Heart left ventricle (tissue), 16 donors: ENCODE data around the gene UBL4A. TPM values are rescaled to one million over a fixed set of nuclear protein-coding genes. Genes with fewer than 3 reads are reported as not detected.

Experiments used
- ATAC-seq, 4 donors: fragments of 200-7000 bp; cut with Tn5 transposase; one replicate each; pipeline ENCODE4 v1.9.1; 2020 to 2022; ENCODE audit warnings: moderate library complexity in 4 of 4, mild to moderate bottlenecking in 3 of 4, moderate number of reproducible peaks in 1 of 4
- DNase-seq, 5 donors: peaks; one replicate each; pipeline ENCODE4 v3.0.0-alpha.2; 2020
- H3K27ac ChIP-seq, 12 donors: fragments of 200-600 bp; sonication (generic) in 4 of 12; one replicate each; pipeline versions ENCODE4 v1.5.0 to v1.8.0; 2016 to 2022; ENCODE audit warnings: mild to moderate bottlenecking in 2 of 12
- H3K27me3 ChIP-seq, 9 donors: fragments of 200-600 bp; sonication (generic) in 2 of 9; one replicate each; pipeline versions ENCODE4 v1.5.1 to v1.8.0; 2016 to 2022; ENCODE audit warnings: mild to moderate bottlenecking in 3 of 9
- H3K36me3 ChIP-seq, 9 donors: fragments of 200-600 bp; sonication (generic) in 2 of 9; one replicate each; pipeline versions ENCODE4 v1.5.0 to v1.8.0; 2018 to 2022; ENCODE audit warnings: mild to moderate bottlenecking in 2 of 9
- H3K4me1 ChIP-seq, 12 donors: fragments of 200-600 bp; sonication (generic) in 4 of 12; one replicate each; pipeline versions ENCODE4 v1.5.0 to v1.8.0; 2016 to 2022; ENCODE audit warnings: mild to moderate bottlenecking in 3 of 12
- H3K4me3 ChIP-seq, 12 donors: fragments of 200-600 bp; sonication (generic) in 4 of 12; one replicate each; pipeline versions ENCODE4 v1.5.0 to v1.8.0; 2017 to 2022; ENCODE audit warnings: mild to moderate bottlenecking in 9 of 12, moderate library complexity in 4 of 12
- H3K9me3 ChIP-seq, 12 donors: fragments of 200-600 bp; sonication (generic) in 4 of 12; one replicate each; pipeline versions ENCODE4 v1.5.0 to v1.8.0; 2016 to 2022; ENCODE audit warnings: mild to moderate bottlenecking in 1 of 12
- POLR2A ChIP-seq, 2 donors: fragments of 450-650 bp; IDR thresholded peaks; one replicate each; pipeline ENCODE4 v1.6.1; 2017; ENCODE audit warnings: antibody characterized with exemption in 2 of 2, mild to moderate bottlenecking in 2 of 2, moderate library complexity in 2 of 2
- WGBS, 4 donors: extraction: QIAGEN DNeasy Blood & Tissue Kit in 2 of 4; methylation state at CpG; one replicate each; pipeline versions ENCODE4 v1.1.5 to v1.1.7; 2013 to 2018; 5-methylcytosine and 5-hydroxymethylcytosine counted together
- intact Hi-C, 10 donors: fragments of 100-400 bp; cut with DNase I; formaldehyde crosslinking; loops; one replicate each; pipeline versions ENCODE4 v1.11.1 to v1.14.2; 2022
- long read RNA-seq, 3 donors: library from polyadenylated mRNA; unstranded; transcript quantifications; one replicate each; pipeline ENCODE4 v2.0.0, GENCODE V29; 2020 to 2021
- polyA plus RNA-seq, 2 donors: library from polyadenylated mRNA; stranded (reverse); fragments of 200-250 nt; gene quantifications; one replicate each; pipeline ENCODE4 v1.2.3, GENCODE V29; 2013
- total RNA-seq, 9 donors: library from RNA; depleted of rRNA in 2 of 9; stranded (reverse); fragments of >200 nt in 2 of 9; fragmentation: NEBNext Ultra II Directional in 3 of 9; extraction: Animal tissue kit (Norgen Biotek cat#: 25700) in 3 of 9; gene quantifications; one replicate each; pipeline versions ENCODE4 v1.1.0 to v1.2.4, GENCODE V29; 2016 to 2023
- TF ChIP-seq, protein P1 (sequence below), 12 donors: fragments of 200-600 bp; sonication (generic) in 4 of 12; IDR thresholded peaks; one replicate each; pipeline versions ENCODE4 v1.5.0 to v1.8.0; 2018 to 2022; ENCODE audit warnings: antibody characterized with exemption in 12 of 12, mild to moderate bottlenecking in 5 of 12
- donor health status: ischemic (EF 13 %, LVEDD 7.1; RV severe dilation, severe dysfunction).
- donor health status: healthy with polysubstance abuse.
- donor health status: DM: no; HTN: yes; CAD: no.
- donor health status: DM: no; HTN: no; CAD: no.
- donor health status: ischemic (EF 25% LVEDD 6.9; RV normal size, moderate dysfunction).
- donor health status: ischemic (EF 25% LVEDD 5.7; RV mildly dilated, moderate dysfunction).
- donor health status: healthy.
- donor health status: DM: yes; HTN: yes; CAD: no.
- donor health status: ischemic (EF 35%, LVEDD 5.7; RV mildly dilated, moderate dysfunction).
- donor health status: nonischemic (EF 11% LVEDD 7.7; RV severe dilation, severe dysfunction).
- donor health status: DM: yes; HTN: yes; CAD: no.
- donor health status: PGD.
- donor health status: ischemic (EF 29% LVEDD 5.4; RV normal size, mild dysfunction).
- donor health status: nonischemic (EF 23%, LVEDD 6.1; RV moderate dilation, normal function).

The UBL4A gene
- total RNA-seq (10 to 100 TPM; 40.6 to 92.8 (median 53.7) TPM), polyA plus RNA-seq (10 to 100 TPM; 34.6 to 72.8 TPM)
- long read RNA-seq, donor 1, transcript UBL4A-202 (4 exons, 2,382 nt) = major isoform, 203 of 248 reads
- long read RNA-seq, donor 1, transcript UBL4A-205 (2 exons, 629 nt) = minor isoform, 7 of 248 reads
- long read RNA-seq, donor 1, partial matches to known transcripts = 3 of 248 reads
- long read RNA-seq, donor 1, other reads (novel, unspliced or antisense) = 35 of 248 reads
- long read RNA-seq, donor 2, transcript UBL4A-205 (2 exons, 629 nt) = minor isoform, 6 of 551 reads
- long read RNA-seq, donor 2, transcript UBL4A-202 (4 exons, 2,382 nt) = major isoform, 510 of 551 reads
- long read RNA-seq, donor 2, partial matches to known transcripts = 8 of 551 reads
- long read RNA-seq, donor 2, other reads (novel, unspliced or antisense) = 27 of 551 reads
- long read RNA-seq, donor 3, transcript UBL4A-202 (4 exons, 2,382 nt) = major isoform, 155 of 190 reads
- long read RNA-seq, donor 3, transcript UBL4A-205 (2 exons, 629 nt) = minor isoform, 7 of 190 reads
- long read RNA-seq, donor 3, partial matches to known transcripts = 1 of 190 reads
- long read RNA-seq, donor 3, other reads (novel, unspliced or antisense) = 27 of 190 reads

DNA sequence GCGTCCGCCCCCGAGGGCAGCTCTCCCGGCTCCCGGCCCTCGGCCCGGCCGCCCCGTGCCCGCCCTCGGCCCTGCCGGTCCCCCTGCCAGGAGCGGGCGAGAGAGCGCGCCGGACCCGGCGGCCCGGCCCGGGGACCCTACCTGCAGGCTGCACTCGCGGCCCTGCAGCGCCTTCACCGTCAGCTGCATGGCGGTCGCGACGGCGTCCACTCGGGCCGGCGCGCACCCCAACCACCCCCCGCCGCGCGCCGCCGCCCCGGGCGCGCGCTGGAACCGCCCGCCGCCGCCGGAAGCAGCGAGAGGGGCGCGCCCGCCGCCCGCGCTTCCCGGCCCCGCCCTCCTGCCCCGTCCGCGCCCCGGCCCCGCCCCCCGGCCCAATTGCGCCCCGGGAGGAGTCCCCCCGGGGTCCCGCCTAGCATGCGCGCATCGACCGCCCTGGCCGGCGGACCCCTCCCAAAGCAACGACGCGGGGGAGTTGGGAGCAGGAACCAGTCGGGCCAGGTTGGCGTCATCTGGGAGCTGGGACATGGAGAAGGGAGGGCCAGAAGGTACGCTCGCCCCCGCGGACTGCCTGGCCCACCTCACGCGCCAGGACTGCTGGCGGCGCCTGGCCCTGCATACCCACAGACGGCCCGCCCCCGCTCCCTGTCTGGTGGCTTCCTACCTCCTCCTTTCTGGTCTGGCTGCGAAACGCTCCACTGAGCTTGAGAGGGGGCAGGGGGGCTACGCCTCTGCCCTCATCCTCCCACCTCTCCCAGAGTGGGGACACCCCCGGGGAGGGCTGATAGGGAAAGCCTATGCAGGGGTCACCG lies at the start of gene UBL4A:
TSS of gene UBL4A (minus strand) at position 220 of the 812 bp plus-strand sequence. CDS start at position 189, 31 bp downstream.
- Histone ChIP-seq H3K9me3 (no peaks in the 10 kb centered on the region), H3K36me3 (peaks cover 0 to 9% (median 6%) of the 10 kb centered on the region in 9 donors), H3K4me1 (peaks cover 0 to 39% (median 17%) of the 10 kb centered on the region in 12 donors), H3K27ac (peak within 1 kb of the TSS; percentile 78 to 96 (median 92)), H3K27me3 (no peaks in the 10 kb centered on the region), H3K4me3 (peak within 1 kb of the TSS; percentile 50 to 92 (median 68))
- 1 to 47% (median 21%) methylated on average over 3 to 90 of the region's 95 CpGs for WGBS, 4 donors
- DNase-seq (peak; percentile 62 to 80 (median 72)), ATAC-seq (peak in 3 of 4 donors; percentile 40 to 49 (median 41))
- TF ChIP-seq, protein P1, sequence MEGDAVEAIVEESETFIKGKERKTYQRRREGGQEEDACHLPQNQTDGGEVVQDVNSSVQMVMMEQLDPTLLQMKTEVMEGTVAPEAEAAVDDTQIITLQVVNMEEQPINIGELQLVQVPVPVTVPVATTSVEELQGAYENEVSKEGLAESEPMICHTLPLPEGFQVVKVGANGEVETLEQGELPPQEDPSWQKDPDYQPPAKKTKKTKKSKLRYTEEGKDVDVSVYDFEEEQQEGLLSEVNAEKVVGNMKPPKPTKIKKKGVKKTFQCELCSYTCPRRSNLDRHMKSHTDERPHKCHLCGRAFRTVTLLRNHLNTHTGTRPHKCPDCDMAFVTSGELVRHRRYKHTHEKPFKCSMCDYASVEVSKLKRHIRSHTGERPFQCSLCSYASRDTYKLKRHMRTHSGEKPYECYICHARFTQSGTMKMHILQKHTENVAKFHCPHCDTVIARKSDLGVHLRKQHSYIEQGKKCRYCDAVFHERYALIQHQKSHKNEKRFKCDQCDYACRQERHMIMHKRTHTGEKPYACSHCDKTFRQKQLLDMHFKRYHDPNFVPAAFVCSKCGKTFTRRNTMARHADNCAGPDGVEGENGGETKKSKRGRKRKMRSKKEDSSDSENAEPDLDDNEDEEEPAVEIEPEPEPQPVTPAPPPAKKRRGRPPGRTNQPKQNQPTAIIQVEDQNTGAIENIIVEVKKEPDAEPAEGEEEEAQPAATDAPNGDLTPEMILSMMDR (IDR thresholded peaks at IDR 0.05) = no peak
- no peak for TF ChIP-seq POLR2A (IDR thresholded peaks at IDR 0.05)
- intact Hi-C loops = no loop called here

DNA sequence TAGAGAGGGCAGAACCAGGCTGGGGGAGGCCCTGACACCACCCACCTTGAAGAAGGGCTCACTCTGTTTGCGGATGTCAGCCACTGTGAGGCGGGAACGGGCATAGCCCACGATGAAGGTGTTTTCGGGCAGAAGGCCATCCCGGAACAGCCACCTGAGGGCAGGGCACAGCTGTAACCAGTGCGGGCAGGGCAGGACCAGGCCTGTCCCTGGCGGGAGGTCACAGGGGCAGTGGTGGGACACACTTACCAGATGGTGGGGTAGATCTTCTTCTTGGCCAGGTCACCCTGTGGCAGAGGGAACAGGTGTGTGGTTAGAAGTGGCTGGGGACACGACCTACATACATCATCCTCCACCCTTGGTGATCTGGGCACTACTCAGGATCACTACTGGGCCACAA lies 49.5 kb upstream of the UBL4A start:
- no peak for ATAC-seq
- Histone ChIP-seq H3K36me3 (peaks cover 0 to 26% (median 8%) of the 10 kb centered on the region in 9 donors), H3K27me3 (no peaks in the 10 kb centered on the region), H3K9me3 (no peaks in the 10 kb centered on the region), H3K27ac (no peak overlapping the region), H3K4me3 (no peak overlapping the region), H3K4me1 (peaks cover 0 to 7% (median 4%) of the 10 kb centered on the region in 12 donors)
- TF ChIP-seq, protein P1 (IDR thresholded peaks at IDR 0.05) = no peak
- no peak for TF ChIP-seq POLR2A (IDR thresholded peaks at IDR 0.05)
- intact Hi-C loops = loop anchor here in 3 of 10 donors (2.0 to 5.0 kb wide), 3 partner anchors 139 to 1577 kb away; partner anchors contain the start of gene RPL10 (in 1 of the 3)
- 75 to 94% (median 83%) methylated on average over 8 to 9 of the region's 9 CpGs for WGBS, 4 donors
- no peak for DNase-seq

DNA sequence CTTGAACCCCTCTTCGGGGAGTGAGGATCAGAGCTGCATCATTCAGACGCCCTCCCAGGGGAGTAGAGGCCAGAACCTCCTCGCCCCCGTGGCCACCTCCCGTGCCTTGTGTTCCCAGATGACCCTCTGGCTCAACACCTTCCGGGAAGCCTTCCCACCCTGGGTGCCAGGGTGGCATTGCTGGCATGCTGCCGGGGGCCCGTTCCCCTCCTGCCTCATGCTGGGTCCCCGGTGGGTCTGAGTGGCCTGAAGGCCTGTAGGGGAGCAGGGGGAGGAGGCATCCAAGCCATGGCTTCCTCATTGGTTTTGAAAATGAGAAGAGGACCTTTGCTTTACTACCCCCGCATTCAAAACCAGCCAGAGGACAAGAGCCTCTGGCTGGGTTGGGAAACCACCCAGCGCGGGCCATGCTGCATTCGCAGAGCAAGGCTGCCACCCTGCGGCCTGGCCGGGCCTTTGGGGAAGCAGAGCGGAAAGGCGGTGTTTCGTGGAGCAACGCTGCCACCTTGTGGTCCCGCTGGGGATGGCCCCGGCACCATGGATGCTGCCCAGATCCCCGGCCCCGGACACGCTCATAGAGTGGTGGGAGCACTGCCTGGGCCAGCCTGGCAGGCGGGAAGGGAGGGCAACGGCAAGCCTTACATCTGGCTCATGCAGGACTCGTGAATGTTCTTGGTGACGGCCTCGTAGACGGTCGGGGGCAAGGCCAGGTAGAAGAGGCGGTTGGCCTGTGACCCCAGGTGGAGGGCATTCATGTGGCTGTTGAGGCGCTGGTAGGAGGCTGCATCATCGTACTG lies 48.3 kb upstream of the UBL4A start:
- no peak for TF ChIP-seq POLR2A (IDR thresholded peaks at IDR 0.05)
- TF ChIP-seq, protein P1 (IDR thresholded peaks at IDR 0.05) = peak; percentile 80 to 100 (median 96)
- peaks cover 0 to 5% (median 4%) of the 10 kb centered on the region in 12 donors for H3K4me1 ChIP-seq
- H3K27me3 ChIP-seq = no peaks in the 10 kb centered on the region
- peaks cover 0 to 26% (median 8%) of the 10 kb centered on the region in 9 donors for H3K36me3 ChIP-seq
- H3K9me3 ChIP-seq = no peaks in the 10 kb centered on the region
- peak; percentile 69 to 95 (median 90) for ATAC-seq
- WGBS, 4 donors = 23 to 47% (median 30%) methylated on average over 19 to 34 of the region's 34 CpGs
- intact Hi-C loops = loop anchor here in 6 of 10 donors (2.0 to 5.0 kb wide), 7 partner anchors 137 to 1576 kb away; partner anchors contain the start of genes FLNA (in 1 of the 6), PLXNB3 (in 1 of the 6) and RPL10 (in 1 of the 6)
- peak overlapping the region in 7 of 12 donors; percentile 25 to 70 (median 53) for H3K27ac ChIP-seq
- peak; percentile 85 to 94 (median 90) for DNase-seq
- H3K4me3 ChIP-seq = no peak overlapping the region
